ENCODE measurements around the gene ZYG11B. TPM values are rescaled to one million over a fixed set of nuclear protein-coding genes. Genes with fewer than 3 reads are reported as not detected.
"Not testable (repeated sequence)": the region's sequence is repeated elsewhere in the genome, so short reads cannot be mapped to it uniquely, and the experiment has no call there.

ZYG11B gene
- total RNA-seq, 1 donor from 2014 or later: 18.2 TPM

- Histone ChIP-seq H3K36me3 (ENCODE audit: control insufficient read depth, insufficient read depth, low read length) (no peaks in the 10 kb centered on the region), H3K27me3 (ENCODE audit: control insufficient read depth, insufficient read depth, low read length) (no peaks in the 10 kb centered on the region), H3K4me3 (ENCODE audit: low read depth, low read length) (no peak overlapping the region)
- FAIRE-seq (no peak), DNase-seq (ENCODE audit: low read depth) (no peak)
- TF ChIP-seq CTCF (IDR thresholded peaks at IDR 0.05; ENCODE audit: insufficient read depth, low read length, severe bottlenecking): no peak
These were observed 3.0 kb upstream of the ZYG11B start for GRCh38 chr1:52723260-52723659.

- H3K4me3 ChIP-seq (ENCODE audit: low read depth, low read length): peak overlapping the region; percentile 68
- H3K27me3 ChIP-seq (ENCODE audit: control insufficient read depth, insufficient read depth, low read length): no peaks in the 10 kb centered on the region
- no peak for TF ChIP-seq CTCF (IDR thresholded peaks at IDR 0.05; ENCODE audit: insufficient read depth, low read length, severe bottlenecking)
- FAIRE-seq (no peak), DNase-seq (ENCODE audit: low read depth) (no peak)
- no peaks in the 10 kb centered on the region for H3K36me3 ChIP-seq (ENCODE audit: control insufficient read depth, insufficient read depth, low read length)
These were observed 369 bp upstream of the ZYG11B start for GRCh38 chr1:52725903-52726264.

GRCh38 chr1:52727114-52727586 lies 897 bp downstream of the ZYG11B start:
- DNase-seq (ENCODE audit: low read depth) (no peak), FAIRE-seq (no peak)
- Histone ChIP-seq H3K4me3 (ENCODE audit: low read depth, low read length) (peak overlapping the region; percentile 68), H3K36me3 (ENCODE audit: control insufficient read depth, insufficient read depth, low read length) (no peaks in the 10 kb centered on the region), H3K27me3 (ENCODE audit: control insufficient read depth, insufficient read depth, low read length) (no peaks in the 10 kb centered on the region)
- no peak for TF ChIP-seq CTCF (IDR thresholded peaks at IDR 0.05; ENCODE audit: insufficient read depth, low read length, severe bottlenecking)

- no peak for TF ChIP-seq CTCF (IDR thresholded peaks at IDR 0.05; ENCODE audit: insufficient read depth, low read length, severe bottlenecking)
- Histone ChIP-seq H3K27me3 (ENCODE audit: control insufficient read depth, insufficient read depth, low read length) (no peaks in the 10 kb centered on the region), H3K36me3 (ENCODE audit: control insufficient read depth, insufficient read depth, low read length) (no peaks in the 10 kb centered on the region), H3K4me3 (ENCODE audit: low read depth, low read length) (no peak overlapping the region)
- no peak for FAIRE-seq
- DNase-seq (ENCODE audit: low read depth): peak; percentile 38
These were observed 1.9 kb downstream of the ZYG11B start for GRCh38 chr1:52727956-52728656.

- no peak for TF ChIP-seq CTCF (IDR thresholded peaks at IDR 0.05; ENCODE audit: insufficient read depth, low read length, severe bottlenecking)
- no peak overlapping the region for H3K4me3 ChIP-seq (ENCODE audit: low read depth, low read length)
- DNase-seq (ENCODE audit: low read depth) (no peak), FAIRE-seq (no peak)
- H3K36me3 ChIP-seq (ENCODE audit: control insufficient read depth, insufficient read depth, low read length): no peaks in the 10 kb centered on the region
- H3K27me3 ChIP-seq (ENCODE audit: control insufficient read depth, insufficient read depth, low read length): no peaks in the 10 kb centered on the region
These were observed 7.1 kb downstream of the ZYG11B start for GRCh38 chr1:52733368-52733767.

GRCh38 chr1:52735371-52735770 lies 9.1 kb downstream of the ZYG11B start:
- DNase-seq (ENCODE audit: low read depth); H3K27me3 ChIP-seq (ENCODE audit: control insufficient read depth, insufficient read depth, low read length); FAIRE-seq; H3K36me3 ChIP-seq (ENCODE audit: control insufficient read depth, insufficient read depth, low read length); H3K4me3 ChIP-seq (ENCODE audit: low read depth, low read length): not testable (repeated sequence)

Measured in bronchial epithelial cell (primary cell).